K562 (cell line): ENCODE data around the gene B3GAT2.

Source experiments
- CTCF ChIP-seq, 3 experiments: IDR thresholded peaks in 2 of 3; conservative IDR thresholded peaks in 1 of 3; 2 replicates each; pipeline ENCODE4 v1.5.1; 2011 to 2012; ENCODE audit warnings: low read length in 3 of 3, mild to moderate bottlenecking in 3 of 3, control low read depth in 2 of 3, improper control_type of control experiment in 1 of 3, inconsistent platforms in 1 of 3, low read depth in 1 of 3, mixed read lengths in 1 of 3, moderate library complexity in 1 of 3; ENCODE audit not compliant: insufficient read depth in 2 of 3
- E2F4 ChIP-seq: sonication (generic); formaldehyde crosslinking; IDR thresholded peaks from 2 replicates; pipeline ENCODE4 v1.8.0; 2022; ENCODE audit warnings: mild to moderate bottlenecking, low read depth, missing genetic modification reagents
- JUND ChIP-seq, 2 experiments: IDR thresholded peaks; 2 replicates in 1 of 2; 3 replicates in 1 of 2; pipeline ENCODE4 v1.6.1; 2011; ENCODE audit warnings: borderline replicate concordance in 2 of 2, low read depth in 2 of 2, low read length in 2 of 2, improper control_type of control experiment in 1 of 2, missing biosample characterization in 1 of 2, missing genetic modification characterization in 1 of 2, missing genetic modification reagents in 1 of 2
- POLR2A ChIP-seq: fragments of 450-650 bp; conservative IDR thresholded peaks from 2 replicates; pipeline ENCODE4 v1.6.1; 2016
- POLR2AphosphoS5 ChIP-seq: IDR thresholded peaks from 2 replicates; pipeline ENCODE4 v1.6.1; 2011; ENCODE audit warnings: mild to moderate bottlenecking, low read depth, low read length, moderate library complexity; ENCODE audit not compliant: control insufficient read depth, insufficient read depth
- TBL1XR1 ChIP-seq, 2 experiments: IDR thresholded peaks; 2 replicates each; pipeline ENCODE4 v1.6.1; 2012; ENCODE audit warnings: improper control_type of control experiment in 2 of 2, low read length in 2 of 2, mild to moderate bottlenecking in 1 of 2
- ZBTB2 ChIP-seq: fragments of 450-650 bp; IDR thresholded peaks from 2 replicates; pipeline ENCODE4 v1.6.1; 2016; ENCODE audit warnings: antibody characterized with exemption

GRCh38 chr6:70834520-70834919 is 122.3 kb downstream of the B3GAT2 start:
- TF ChIP-seq JUND (IDR thresholded peaks at IDR 0.05; ENCODE audit: borderline replicate concordance, low read depth, low read length) (no peak), JUND (tag; IDR thresholded peaks at IDR 0.05; ENCODE audit: borderline replicate concordance, low read depth, low read length) (no peak), ZBTB2 (no peak), TBL1XR1 (IDR thresholded peaks at IDR 0.05; ENCODE audit: low read length in 2 of 2) (no peak), POLR2AphosphoS5 (no peak), E2F4 (CRISPR knock-in tag) (no peak), CTCF (IDR thresholded peaks at IDR 0.05 in 2 of 3, conservative IDR thresholded peaks at IDR 0.05 in 1 of 3; ENCODE audit: insufficient read depth in 2 of 3, low read depth in 1 of 3, low read length in 3 of 3) (no peak), POLR2A (no peak)
